IPS-NIHi7 (cell line): Measurements from ENCODE around the gene ACSF3.
"Not testable (repeated sequence)": the region's sequence is repeated elsewhere in the genome, so short reads cannot be mapped to it uniquely, and the experiment has no call there.

Experiments
- DNase-seq: peaks from one replicate; pipeline ENCODE4 v3.0.0; 2012; ENCODE audit warnings: mixed read lengths; ENCODE audit errors: extremely low spot score

Gene ACSF3

DNA sequence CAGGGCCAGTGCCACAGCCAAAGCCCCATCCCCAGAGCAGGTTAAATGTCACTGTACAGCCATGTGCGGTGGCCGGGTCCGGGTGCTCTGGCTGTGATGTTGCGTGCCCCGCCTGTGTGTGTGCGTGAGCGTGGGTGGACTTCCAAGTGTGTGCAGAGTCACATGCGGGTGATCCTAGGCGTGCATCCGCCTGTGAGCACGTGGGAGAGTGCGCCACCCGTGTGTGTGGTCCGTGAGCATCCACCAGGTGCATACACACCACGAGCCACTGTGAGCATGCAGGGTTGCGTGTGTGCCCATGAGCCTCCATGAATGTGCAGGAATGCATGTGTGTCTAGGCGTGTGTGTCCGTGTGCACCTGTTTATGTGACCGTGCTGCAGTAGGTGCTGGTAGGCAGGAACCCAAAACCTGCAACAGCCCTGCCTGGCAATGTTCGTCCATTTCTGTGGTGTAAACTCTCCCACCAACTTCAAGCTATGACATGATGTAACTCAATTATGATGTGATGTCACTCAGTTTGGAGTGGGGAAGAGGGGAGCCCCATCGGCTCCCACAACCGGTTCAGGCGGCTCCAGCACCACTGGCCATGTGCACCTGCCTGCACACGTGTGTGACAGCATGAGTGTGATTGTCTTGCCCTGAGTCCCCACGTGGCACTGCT lies 37.6 kb upstream of the ACSF3 start:
- no peak for DNase-seq

DNA sequence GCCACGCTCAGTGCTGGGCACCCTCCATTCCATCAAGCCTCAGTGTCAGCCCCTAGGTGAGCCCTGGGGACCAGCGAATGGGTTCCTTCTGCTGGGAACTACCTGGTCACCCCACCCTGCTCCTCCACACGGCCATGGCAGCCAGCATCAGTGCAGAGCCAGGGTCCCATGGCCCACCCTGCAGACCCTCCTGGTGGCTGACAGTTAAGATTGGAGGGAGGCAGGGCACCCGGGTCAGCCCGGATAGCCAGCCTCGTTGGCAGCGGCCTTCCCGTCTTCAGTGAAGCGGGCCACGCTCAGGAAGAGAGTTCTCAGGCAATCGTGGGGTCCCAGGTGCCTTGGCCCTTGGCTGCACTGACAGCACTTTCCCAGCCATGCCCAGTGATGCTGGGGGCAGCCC lies 37.1 kb upstream of the ACSF3 start:
- no peak for DNase-seq

DNA sequence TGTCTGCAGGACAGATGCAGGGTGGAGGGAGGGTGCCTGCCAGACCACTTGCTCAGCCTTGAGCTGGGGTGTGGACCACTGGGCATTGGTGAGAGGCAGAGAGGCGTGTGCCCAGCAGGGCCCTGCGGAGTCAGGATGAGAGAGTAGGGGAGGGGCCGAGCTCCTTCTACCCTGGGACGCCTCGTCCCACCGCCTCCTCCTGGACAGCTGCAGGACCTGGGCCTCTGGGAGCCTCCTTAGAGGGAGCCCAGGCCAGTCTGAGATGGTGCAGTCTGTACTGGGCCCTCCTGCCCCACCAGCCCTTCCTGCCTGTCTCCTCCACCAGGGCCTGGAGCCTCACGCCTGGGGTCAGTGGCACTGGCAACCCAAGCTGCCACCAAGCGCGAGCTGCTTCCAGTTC lies 35.9 kb upstream of the ACSF3 start:
- DNase-seq, result no peak

DNA sequence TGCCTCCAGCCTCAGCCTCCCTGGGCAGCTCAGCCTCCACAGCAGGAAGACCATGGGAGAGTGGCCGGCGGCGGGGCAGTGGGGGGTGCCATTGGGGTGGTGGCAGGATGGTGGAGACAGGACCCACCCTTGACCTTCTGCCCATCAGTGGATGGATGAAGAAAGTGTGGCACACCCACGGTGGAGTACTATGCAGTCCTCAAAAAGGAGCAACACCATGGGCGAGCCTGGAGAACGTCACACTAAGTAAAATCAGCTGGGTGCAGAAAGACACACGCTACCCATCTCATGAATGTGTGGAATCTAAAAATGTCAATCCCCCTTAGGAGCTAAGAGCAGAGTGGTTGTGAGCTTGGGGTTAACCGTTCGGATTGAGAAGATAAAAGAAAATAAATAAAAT lies 34.8 kb upstream of the ACSF3 start:
- DNase-seq, result no peak

DNA sequence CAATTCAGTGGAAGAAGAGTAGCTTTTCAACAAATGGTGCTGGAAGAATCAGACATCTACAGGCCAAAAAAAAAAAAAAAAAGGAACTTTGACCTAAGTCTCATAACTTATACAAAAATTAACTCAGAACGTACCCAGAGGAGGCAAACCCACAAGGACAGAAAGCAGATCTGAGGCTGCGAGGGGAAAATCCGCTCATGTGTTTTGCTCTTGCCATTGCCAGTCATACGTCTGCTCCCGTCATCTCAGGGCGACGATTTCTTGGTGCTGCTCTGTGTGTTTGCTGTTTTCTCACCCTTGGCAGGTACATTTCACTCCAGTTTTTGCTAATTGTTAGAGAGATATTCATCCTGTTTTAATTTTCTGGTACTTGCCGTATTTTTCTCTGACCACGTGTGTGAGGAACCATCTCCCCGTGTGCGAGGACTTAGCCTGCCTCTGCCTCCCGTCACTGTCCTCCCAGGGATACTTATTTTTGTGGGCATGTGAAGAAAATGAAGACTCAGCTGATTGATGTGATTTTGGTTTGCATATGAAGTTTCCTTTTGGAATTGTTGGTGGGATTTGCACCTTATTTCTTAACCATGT lies 33.4 kb upstream of the ACSF3 start:
- no peak for DNase-seq

DNA sequence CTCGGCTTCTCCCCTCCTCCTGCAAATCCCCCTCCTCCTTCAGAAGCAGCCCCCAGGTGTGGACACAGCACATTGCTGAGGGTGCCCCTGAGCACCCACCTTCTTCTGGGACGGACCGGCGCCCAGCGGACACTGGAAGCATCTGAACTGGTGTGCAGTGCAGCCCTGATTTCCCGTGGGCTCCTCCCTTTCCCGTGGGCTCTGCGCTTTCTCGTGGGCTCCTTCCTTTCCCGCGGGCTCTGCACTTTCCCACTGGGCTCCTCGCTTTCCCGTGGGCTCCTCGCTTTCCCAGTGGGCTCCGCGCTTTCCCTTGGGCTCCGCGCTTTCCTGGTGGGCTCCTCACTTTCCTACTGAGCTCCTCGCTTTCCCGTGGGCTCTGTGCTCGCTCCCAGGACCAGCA lies 32.6 kb upstream of the ACSF3 start:
- DNase-seq, result no peak

DNA sequence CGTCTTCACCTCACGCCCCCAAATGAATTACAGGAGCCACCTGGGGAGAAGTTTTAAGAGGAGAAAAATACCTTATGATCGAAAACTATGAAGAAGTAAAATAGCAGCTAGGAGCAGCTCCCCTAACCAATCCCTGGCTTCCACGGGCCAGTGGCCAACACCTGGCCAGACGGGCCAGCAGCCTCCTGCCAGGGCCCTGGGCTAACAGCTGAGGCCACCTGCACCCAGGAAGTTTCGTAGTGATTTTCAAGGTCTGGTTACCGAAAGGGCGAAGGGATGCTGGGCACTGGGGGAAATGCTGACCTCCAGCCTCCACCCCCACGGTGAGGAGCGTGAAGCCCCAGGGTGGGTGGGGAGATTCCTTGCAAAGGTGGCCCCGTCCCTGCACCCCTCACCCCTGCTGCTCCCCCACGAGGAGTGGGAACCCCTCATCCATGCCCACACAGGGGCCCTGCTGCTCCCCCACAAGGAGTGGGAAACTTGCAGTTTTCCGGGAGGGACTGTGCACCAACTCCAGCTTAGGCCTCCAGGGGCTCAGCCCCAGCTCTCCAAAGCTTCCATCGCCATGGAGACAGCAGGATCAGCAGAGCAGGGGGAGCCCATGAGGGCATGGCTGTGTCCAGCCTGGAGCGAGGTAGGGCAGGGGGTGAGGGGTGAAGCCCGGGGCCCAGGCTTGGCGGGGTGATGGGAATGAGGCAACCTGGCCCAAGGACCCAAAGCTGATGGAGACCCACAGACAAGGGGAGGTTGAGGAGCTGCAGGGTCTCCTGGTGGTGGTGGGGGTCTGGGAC lies 31.9 kb upstream of the ACSF3 start:
- no peak for DNase-seq

DNA sequence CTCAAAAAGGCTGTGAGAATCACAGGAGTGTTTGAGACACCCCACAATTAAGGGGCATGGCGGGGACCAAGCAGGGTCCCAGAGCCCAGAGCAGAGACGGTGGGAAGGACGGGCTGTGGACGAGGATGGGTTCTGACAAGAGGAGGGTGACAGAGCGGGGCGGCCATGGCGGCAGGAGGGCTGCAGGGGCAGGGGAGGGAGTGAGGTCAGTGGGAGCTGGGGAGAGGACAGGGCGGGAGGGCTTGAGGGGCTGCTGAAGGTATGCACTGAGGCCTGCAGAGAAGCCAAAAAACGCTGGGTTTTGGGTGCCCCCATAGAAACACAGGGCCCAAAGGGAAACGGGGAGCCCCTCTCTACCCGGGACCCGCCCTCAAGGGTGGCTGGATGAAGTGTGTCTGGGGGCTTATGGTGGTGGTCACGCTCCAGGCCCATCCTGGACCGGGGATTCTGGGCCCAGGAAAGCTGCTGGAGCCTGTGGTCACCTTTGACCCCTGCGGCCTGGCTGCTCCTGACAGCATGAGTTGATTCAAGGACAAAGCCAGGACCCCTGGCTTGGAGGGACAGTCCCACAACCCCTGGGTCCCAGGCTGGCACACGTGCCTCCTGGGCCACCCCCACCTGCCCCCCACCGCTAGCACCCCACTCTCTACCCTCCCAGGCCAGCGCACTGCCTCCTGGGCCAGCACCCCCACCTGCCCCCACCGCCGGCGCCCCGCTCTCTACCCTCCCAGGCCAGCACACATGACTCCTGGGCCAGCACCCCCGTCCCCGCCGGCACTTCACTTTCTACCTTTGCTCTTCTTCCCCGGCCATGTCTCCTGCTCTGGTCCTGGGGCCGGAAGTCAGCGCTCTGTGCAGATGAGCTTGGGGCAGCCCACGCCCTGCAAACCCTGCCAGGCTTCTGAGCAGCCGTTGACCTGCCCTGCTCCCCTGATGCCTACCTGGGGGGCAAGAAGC lies 31.0 kb upstream of the ACSF3 start:
- DNase-seq, result no peak

DNA sequence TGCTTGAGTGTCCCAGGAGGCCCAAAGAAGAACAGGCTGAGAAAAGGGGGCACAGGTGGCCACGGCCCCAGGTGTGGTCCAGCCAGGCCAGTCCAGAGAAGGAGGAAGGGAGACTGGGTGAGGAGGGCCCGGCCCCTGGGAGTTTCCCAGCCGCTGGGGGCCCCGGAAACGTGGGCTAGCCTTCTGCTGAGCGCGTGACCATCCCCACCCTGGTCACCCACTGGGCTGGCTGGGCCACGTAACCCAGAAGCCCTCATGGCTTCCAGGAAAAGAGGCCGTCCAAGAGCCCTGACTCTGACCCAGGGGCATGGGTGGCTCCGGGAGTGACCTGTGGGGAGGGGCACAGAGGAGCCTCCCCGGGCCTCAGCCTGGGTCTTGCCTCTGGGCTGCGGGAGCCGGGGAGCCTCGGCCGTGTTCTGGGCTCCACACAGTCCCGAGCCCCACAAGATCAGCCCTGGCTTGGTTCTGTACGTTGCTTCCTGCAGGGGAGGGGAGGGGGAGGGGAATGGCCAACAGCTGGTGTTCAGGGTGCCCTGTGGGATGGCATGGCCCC lies 29.8 kb upstream of the ACSF3 start:
- DNase-seq, result no peak

DNA sequence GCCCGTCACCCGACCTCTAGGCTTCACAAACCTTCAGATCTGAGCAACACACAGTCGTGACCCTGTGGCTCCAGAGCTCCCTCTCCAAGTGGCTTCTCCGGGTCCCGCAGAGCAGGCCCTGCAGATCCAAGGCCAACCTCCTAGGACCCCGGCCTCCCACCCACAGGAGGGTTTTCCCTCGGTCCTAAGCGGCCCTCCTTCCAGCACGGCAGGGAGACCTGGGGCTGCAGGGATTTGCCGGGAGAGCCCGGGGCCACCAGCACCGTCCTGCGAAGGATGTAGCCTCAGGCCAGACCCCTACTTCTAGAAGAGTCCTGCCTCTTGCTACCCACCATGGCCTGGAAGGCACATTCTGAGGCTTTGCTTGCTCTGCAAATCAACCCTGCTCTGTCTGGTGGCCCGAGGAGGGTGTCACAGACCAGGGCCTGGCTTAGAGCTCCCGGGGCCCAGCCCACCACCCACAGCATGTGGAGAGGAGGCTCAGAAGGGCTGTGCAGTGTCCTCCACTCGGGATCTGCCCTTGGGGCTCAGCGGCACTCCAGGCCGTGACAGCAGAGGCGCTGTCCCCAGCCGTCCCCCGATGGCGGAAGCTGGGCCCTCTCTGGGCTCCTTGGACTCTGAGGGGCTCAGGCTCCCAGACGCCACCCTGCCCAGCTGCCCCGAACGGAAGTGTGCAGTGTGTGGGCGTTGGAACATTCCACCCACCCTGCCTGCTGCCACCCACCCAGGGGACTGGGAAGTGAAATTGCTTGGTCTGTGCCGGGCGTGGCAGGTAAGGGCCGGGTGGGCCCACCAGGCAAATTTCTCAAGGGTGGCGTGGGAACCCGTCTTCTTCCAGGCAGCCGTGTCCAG lies 28.8 kb upstream of the ACSF3 start:
- DNase-seq, result no peak

DNA sequence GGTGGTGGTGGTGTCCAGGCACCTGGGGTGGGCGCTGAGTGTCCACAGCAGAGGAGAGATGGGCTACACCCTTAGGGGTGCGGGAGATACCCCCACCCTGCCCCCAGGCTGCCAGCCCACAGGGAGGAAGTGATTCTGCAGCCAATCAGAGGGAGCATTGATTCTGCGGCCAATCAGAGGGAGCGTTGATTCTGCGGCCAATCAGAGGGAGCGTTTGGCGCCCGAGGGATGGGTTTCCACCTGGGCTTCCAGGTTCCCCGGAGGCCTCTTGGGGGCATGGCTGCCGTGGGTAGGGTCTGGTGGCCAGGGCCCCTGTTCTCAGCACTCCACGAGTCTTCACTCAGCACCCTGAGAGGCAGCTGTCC lies 28.2 kb upstream of the ACSF3 start:
- DNase-seq, result no peak

DNA sequence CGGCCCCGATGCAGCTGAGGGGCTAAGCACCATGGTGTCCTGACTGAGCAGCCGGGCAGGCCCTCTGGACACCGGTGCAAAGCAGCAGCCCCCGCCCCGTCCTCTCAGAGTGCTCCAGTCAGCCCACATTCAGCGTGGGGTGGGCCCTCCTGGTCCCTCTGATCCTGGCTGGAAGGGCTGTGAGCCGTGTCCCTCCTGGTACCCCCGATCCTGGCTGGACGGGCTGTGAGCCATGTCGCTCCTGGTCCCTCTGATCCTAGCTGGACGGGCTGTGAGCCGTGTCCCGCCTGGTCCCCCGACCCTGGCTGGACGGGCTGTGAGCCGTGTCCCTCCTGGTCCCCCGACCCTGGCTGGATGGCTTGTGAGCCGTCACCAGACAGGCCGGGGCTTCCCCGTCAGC lies 26.9 kb upstream of the ACSF3 start:
- no peak for DNase-seq

DNA sequence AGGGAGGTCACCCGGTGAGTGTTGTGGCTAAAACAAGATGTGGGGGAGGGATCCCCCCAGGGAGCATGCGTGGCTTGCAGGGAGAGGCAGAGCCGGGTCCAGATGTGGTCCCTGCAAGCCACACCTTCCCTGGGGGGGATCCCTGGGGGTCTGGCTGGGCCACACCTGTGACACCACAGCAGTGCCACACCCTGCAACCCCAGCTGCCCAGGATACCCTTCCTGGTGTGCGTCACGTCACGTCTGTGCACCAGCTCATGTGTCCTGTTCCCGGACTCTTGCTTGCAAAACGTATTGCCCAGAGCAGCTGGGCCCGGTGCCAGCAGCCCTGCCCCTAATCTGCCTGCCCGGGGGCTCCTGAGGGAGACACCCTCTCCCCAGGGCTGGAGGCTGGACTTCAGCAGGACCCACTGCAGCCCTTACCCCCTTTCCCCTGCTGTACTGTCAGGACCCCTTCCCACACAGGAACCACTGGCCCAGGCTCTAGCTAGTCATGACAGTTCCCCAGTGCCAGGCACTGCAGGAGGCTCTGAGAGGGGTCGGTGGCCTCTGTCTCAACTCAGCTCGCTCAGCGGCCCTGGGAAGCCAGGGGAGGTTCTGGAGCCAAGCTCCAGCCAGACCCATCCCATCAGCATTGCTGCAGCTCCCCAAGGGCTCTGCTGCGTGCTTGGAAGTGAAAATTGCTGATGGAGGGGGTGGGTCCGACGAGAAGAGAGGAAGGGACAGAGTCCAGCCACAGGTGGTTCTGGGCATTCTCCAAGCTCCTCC lies 25.8 kb upstream of the ACSF3 start:
- no peak for DNase-seq

DNA sequence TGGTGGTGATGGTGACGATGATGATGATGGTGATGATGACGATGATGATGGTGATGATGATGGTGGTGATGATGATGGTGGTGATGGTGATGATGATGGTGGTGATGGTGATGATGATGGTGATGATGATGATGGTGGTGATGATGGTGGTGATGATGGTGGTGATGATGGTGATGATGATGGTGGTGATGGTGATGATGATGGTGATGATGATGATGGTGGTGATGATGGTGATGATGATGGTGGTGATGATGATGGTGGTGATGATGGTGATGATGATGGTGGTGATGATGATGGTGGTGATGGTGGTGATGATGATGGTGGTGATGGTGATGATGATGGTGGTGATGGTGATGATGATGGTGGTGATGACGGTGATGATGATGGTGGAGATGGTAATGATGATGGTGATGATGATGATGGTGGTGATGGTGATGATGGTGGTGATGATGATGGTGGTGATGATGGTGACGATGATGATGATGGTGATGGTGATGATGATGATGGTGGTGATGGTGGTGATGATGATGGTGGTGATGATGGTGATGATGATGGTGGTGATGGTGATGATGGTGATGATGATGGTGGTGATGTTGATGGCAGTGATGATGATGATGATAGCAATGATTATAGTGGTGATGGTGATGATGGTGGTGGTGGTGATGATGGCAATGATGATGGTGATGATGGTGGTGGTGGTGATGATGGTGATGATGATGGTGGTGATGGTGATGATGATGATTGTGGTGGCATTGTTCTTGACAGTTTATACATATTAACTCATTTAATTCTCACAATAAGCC lies 24.6 kb upstream of the ACSF3 start:
- DNase-seq, result not testable (repeated sequence)

DNA sequence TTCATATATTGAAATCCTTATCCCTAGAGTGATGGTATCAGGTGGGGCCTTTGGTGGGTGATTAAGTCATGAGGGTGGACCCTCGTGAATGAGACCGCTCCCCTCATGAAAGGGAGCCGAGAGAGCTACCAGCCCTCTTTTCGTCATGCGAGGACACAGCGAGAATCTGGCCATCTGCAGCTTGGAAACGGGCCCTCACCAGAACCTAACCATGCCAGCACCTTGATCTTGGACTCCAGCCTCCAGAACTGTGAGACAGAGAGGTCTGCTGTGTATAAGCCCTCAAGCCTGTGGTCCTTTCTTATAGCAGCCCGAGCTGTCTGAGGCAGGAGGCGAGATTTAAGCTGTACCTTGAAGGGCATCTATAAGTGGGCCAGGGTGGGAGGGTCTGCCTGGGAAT lies 23.7 kb upstream of the ACSF3 start:
- DNase-seq, result no peak

DNA sequence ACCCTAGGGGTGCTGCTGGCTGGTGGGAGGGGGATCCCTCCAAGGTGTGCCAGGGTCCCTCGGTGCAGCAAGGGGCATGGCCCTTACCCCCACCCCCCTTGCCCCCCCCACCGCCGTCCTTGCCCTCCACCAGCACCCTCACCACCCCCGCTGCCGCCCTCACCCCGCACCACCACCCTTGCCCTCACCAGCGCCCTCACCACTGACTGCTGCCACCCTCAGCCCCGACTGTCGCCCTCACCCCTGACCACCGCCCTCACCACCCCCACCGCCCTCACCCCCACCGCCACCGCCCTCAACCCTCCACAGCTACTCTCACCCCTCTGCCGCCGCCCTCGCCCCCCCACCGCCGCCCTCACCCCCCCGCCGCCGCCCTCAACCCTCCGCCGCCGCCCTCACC lies 23.1 kb upstream of the ACSF3 start:
- no peak for DNase-seq

DNA sequence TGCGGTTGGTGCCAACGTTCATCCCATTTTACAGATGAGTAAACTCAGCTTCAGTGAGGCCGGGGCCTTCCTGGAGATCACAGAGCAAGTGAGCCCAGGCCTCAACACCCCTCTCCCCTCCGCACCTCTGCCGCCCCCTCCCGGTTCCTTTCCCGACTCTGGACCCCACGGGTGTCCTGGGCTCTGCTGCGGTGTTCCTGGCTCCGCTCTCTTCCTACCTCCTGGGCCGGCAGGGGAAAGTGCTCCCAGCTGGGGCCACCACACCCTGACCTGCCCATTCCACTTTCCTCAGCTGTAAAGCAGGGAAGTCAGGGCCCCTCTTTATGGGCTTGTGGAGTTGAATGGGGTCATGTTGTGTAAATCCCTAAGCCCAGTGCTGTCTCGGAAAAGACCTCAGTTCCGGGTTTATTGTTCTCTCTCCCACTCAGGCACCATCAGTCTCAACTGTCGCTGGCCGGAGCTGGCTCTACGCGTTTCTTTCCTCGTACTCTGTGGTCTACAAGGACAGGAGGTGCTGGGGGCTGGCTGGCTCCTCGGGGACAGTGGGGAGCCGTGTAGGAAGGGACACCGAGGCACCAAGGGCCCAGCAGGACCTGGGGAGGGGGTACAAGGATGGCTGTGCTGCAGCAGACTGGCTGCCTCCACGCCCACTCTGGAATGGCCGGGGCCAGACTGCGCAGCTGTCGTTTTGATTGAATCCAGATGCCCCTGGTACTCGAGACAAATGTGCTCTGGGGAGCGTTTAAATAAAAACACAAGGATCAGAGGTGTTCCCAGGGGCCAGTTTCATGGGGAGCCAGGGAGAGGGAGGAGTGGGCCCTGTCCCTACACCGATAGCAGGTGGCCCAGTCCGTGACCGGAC lies 21.7 kb upstream of the ACSF3 start:
- DNase-seq, result no peak

DNA sequence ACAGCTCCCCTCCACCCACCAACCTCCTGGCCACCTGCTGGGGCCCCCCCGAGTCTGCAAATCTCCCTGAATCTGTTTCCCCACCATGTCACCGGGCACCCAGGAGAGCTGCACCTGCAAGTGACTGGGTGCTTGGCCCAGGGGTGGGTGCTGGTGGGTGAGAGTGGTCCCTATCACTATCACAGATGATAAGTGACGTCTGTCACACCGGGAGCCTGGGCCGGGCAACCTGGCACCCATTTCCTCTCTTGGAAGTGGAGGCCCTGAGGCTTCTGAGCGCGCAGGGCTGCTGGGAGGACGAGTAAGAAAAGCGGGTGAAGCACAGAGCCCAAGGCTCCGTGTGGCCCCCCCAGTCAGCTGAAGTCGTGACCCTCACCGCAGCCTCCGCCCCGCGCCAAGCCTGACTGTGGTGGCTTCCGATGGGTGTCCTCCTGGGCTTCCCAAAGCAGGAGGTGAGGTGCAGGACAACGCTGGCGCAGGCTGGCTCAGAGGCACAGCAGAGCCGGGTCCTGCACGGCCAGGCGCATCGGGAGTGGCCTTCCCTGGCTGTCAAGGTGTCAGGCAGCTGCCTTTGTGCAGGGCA lies 21.0 kb upstream of the ACSF3 start:
- DNase-seq, result no peak
